Left forelimb (tissue), 1 donor: ENCODE results near the gene RAD9A.
"Not testable (repeated sequence)": the region's sequence is repeated elsewhere in the genome, so short reads cannot be mapped to it uniquely, and the experiment has no call there.

Source experiments
- DNase-seq: peaks from one replicate; pipeline ENCODE4 v3.0.0-alpha.2; 2018; ENCODE audit warnings: low spot score

Gene RAD9A

GRCh38 chr11:67410984-67411784 lies 19.4 kb downstream of the RAD9A start:
- no peak for DNase-seq

GRCh38 chr11:67411785-67412152 lies 20.0 kb downstream of the RAD9A start:
- no peak for DNase-seq

- no peak for DNase-seq
Measured at GRCh38 chr11:67412495-67413179, 20.9 kb downstream of the RAD9A start.

GRCh38 chr11:67413266-67413849 lies 21.6 kb downstream of the RAD9A start:
- DNase-seq, result no peak

- no peak for DNase-seq
Measured at GRCh38 chr11:67415501-67416304, 23.9 kb downstream of the RAD9A start, which contains the start of gene CARNS1. TSS of gene CARNS1 (plus strand) at chr11:67415678. CDS start at chr11:67416200, 522 bp downstream.

GRCh38 chr11:67416416-67417335 lies 24.9 kb downstream of the RAD9A start:
- no peak for DNase-seq

- DNase-seq, result no peak
Measured at GRCh38 chr11:67417425-67417824, 25.6 kb downstream of the RAD9A start.

GRCh38 chr11:67418476-67419281 lies 26.9 kb downstream of the RAD9A start:
- DNase-seq, result peak; percentile 78

GRCh38 chr11:67419325-67420049 lies 27.7 kb downstream of the RAD9A start:
- DNase-seq, result no peak

- DNase-seq, result no peak
Measured at GRCh38 chr11:67420147-67420645, 28.4 kb downstream of the RAD9A start.

GRCh38 chr11:67420646-67421429 lies 29.1 kb downstream of the RAD9A start:
- peak; percentile 97 for DNase-seq

- no peak for DNase-seq
Measured at GRCh38 chr11:67421430-67422031, 29.7 kb downstream of the RAD9A start.

- no peak for DNase-seq
Measured at GRCh38 chr11:67422891-67423290, 31.1 kb downstream of the RAD9A start.

GRCh38 chr11:67423466-67423865 lies 31.7 kb downstream of the RAD9A start:
- DNase-seq, result no peak

- no peak for DNase-seq
Measured at GRCh38 chr11:67423891-67424613, 32.3 kb downstream of the RAD9A start.

GRCh38 chr11:67427364-67427859 lies 35.6 kb downstream of the RAD9A start:
- not testable (repeated sequence) for DNase-seq
